ENCODE data around the gene SCN5A.

The SCN5A gene

DNA sequence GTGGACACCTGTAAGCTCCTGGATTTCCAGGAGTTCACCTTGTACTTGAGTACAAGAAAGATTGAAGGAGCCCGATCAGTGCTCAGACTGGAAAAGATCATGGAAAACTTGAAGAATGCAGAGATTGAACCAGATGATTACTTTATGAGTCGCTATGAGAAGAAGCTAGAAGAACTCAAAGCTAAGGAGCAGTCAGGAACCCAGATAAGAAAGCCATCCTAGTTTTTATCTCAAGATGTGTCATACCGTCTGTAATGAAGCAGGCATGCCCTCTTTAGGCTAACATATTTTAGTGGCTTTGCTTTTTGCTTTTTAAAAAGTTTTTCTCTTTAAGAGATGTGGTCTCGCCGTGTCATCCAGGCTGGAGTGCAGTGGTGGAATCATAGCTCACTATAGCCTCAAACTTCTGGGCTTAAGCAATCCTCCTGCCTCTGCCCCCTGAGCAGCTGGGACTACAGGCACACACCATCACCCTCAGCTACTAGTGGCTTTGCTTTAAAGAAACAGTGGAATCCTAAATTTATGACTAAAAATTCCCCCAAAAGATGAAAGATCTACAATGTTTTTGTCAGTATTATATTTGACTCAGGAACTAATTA is 125.2 kb downstream of the SCN5A start:
- DNase-seq (ENCODE audit: low read depth) = no peak
- H3K4me3 ChIP-seq (ENCODE audit: control insufficient read depth, low read depth, low read length) = no peak overlapping the region
- TF ChIP-seq, protein P1, sequence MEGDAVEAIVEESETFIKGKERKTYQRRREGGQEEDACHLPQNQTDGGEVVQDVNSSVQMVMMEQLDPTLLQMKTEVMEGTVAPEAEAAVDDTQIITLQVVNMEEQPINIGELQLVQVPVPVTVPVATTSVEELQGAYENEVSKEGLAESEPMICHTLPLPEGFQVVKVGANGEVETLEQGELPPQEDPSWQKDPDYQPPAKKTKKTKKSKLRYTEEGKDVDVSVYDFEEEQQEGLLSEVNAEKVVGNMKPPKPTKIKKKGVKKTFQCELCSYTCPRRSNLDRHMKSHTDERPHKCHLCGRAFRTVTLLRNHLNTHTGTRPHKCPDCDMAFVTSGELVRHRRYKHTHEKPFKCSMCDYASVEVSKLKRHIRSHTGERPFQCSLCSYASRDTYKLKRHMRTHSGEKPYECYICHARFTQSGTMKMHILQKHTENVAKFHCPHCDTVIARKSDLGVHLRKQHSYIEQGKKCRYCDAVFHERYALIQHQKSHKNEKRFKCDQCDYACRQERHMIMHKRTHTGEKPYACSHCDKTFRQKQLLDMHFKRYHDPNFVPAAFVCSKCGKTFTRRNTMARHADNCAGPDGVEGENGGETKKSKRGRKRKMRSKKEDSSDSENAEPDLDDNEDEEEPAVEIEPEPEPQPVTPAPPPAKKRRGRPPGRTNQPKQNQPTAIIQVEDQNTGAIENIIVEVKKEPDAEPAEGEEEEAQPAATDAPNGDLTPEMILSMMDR (conservative IDR thresholded peaks at IDR 0.05; ENCODE audit: control insufficient read depth, insufficient read depth, low read depth, low read length) = no peak

DNA sequence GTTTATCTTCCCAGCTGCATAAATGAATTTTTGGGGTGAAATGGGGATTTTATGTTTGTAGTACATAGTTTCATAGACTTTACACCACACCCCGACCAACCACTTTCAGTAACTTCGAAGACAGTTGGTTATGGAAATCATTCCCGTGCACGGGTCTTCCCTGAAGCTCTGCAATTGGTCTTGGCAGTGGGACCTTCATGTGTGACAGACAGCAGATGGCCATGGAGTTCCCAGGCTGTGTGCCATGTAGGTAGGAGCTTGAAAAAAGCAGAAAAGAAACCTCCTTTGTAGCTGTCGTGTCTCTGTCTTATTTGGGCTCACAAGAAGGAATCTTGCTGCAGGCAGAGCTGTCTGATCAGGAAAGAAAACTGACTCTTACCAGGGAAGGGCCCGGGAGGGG is 127.5 kb downstream of the SCN5A start:
- no peak for DNase-seq (ENCODE audit: low read depth)
- TF ChIP-seq, protein P1 (conservative IDR thresholded peaks at IDR 0.05; ENCODE audit: control insufficient read depth, insufficient read depth, low read depth, low read length) = no peak
- H3K4me3 ChIP-seq (ENCODE audit: control insufficient read depth, low read depth, low read length) = no peak overlapping the region

DNA sequence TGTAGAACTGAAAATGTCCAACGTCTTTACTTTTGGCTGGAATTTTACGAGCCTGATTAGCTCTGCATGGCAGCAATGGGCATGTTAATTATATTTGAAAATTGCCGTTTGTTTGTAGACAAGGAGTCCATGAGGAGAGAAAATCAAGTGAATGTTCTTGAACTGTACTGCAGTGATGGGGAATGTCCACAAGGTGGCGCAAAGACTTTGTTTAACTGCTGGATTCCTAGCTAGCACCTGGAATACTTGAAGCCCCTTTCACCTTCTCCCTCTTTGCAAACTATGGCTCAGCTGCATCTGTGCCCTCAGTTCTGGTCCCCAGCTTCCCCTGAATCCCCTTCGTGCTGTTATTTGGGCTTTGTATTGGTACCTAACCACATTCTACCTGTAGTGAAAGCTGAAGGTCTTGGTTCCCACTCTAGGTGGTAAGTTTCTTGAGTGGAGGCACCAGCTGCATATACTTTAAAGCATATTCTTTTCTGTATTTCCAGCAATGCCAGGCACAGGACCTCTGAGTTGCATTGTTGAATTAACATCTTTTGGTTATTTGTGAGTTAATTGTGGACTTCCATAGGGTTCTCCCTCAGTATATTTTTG is 128.0 kb downstream of the SCN5A start:
- DNase-seq (ENCODE audit: low read depth) = peak; percentile 77
- TF ChIP-seq, protein P1 (conservative IDR thresholded peaks at IDR 0.05; ENCODE audit: control insufficient read depth, insufficient read depth, low read depth, low read length) = peak; percentile 91
- no peak overlapping the region for H3K4me3 ChIP-seq (ENCODE audit: control insufficient read depth, low read depth, low read length)

DNA sequence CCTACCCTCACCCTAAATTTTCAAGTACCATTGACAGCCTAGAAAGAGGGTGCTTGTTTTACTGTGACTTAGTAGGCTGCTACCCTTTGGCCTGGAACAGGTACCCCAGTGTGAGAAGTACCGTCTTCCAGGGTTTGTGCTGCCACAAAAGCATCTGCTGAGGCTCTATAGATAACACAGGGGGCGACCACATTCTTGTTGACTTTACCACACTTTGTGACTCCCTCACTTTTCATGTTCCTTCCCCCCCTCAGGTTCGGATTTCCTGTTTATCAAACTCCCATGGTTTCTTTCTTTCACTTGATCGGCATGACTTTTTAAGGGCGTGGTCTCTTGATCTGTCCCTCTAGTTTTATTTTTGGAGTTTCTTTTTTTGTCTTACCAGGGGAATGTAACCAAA is 129.8 kb downstream of the SCN5A start:
- DNase-seq (ENCODE audit: low read depth) = no peak
- H3K4me3 ChIP-seq (ENCODE audit: control insufficient read depth, low read depth, low read length) = no peak overlapping the region
- TF ChIP-seq, protein P1 (conservative IDR thresholded peaks at IDR 0.05; ENCODE audit: control insufficient read depth, insufficient read depth, low read depth, low read length) = no peak

- DNase-seq (ENCODE audit: low read depth) = peak; percentile 37
- TF ChIP-seq, protein P1 (conservative IDR thresholded peaks at IDR 0.05; ENCODE audit: control insufficient read depth, insufficient read depth, low read depth, low read length) = no peak
- H3K4me3 ChIP-seq (ENCODE audit: control insufficient read depth, low read depth, low read length) = no peak overlapping the region
These were observed 130.5 kb downstream of the SCN5A start for GRCh38 chr3:38519000-38519399.

GRCh38 chr3:38516669-38517068 is 132.8 kb downstream of the SCN5A start:
- TF ChIP-seq, protein P1 (conservative IDR thresholded peaks at IDR 0.05; ENCODE audit: control insufficient read depth, insufficient read depth, low read depth, low read length) = no peak
- peak; percentile 23 for DNase-seq (ENCODE audit: low read depth)
- no peak overlapping the region for H3K4me3 ChIP-seq (ENCODE audit: control insufficient read depth, low read depth, low read length)
